CD4-positive, alpha-beta T cell (primary cell): ENCODE results near the gene CTRB1. TPM values are rescaled to one million over a fixed set of nuclear protein-coding genes. Genes with fewer than 3 reads are reported as not detected.
"Not testable (repeated sequence)": the region's sequence is repeated elsewhere in the genome, so short reads cannot be mapped to it uniquely, and the experiment has no call there.

Experiments
- ATAC-seq: fragments of 200-7000 bp; cut with Tn5 transposase; one replicate; pipeline ENCODE4 v1.10.0; 2022; ENCODE audit warnings: mild to moderate bottlenecking; ENCODE audit not compliant: poor library complexity
- CTCF ChIA-PET: fragments of 350-600 bp; sonication (Branson Sonifier 250); formaldehyde crosslinking; loops from one replicate; lab custom pipeline; 2021; ENCODE audit warnings: antibody characterized with exemption, inconsistent platforms; lab: Charles Lee
- POLR2A ChIA-PET: fragments of 350-600 bp; sonication (Branson Sonifier 250); formaldehyde crosslinking; loops from one replicate; lab custom pipeline; 2021; ENCODE audit warnings: antibody characterized with exemption, inconsistent platforms; lab: Charles Lee
- DNase-seq, 14 experiments: peaks; one replicate each; pipeline ENCODE4 v3.0.0-alpha.2; 2013 to 2020; ENCODE audit warnings: mixed read lengths in 2 of 14
- H3K27ac ChIP-seq, 2 donors: one replicate each; pipeline versions ENCODE4 v1.5.1 to v1.7.0; 2013; ENCODE audit warnings: low read length in 2 of 2, low read depth in 1 of 2, mild to moderate bottlenecking in 1 of 2
- H3K27me3 ChIP-seq, 2 experiments: 1 replicate in 1 of 2; 2 replicates in 1 of 2; pipeline versions ENCODE4 v1.6.1 to v1.7.0; 2013; ENCODE audit warnings: low read length in 2 of 2, control low read depth in 1 of 2, mild to moderate bottlenecking in 1 of 2, moderate library complexity in 1 of 2; ENCODE audit not compliant: insufficient read depth in 2 of 2, control insufficient read depth in 1 of 2
- H3K36me3 ChIP-seq: one replicate; pipeline ENCODE4 v1.6.1; 2013; ENCODE audit warnings: low read length, control low read depth; ENCODE audit not compliant: insufficient read depth
- H3K4me1 ChIP-seq: one replicate; pipeline ENCODE4 v1.6.1; 2013; ENCODE audit warnings: low read length, control low read depth; ENCODE audit not compliant: insufficient read depth
- H3K4me3 ChIP-seq: one replicate; pipeline ENCODE4 v1.5.1; 2013; ENCODE audit warnings: mild to moderate bottlenecking, low read length, moderate library complexity
- H3K9me3 ChIP-seq, 2 experiments: 1 replicate in 1 of 2; 2 replicates in 1 of 2; pipeline versions ENCODE4 v1.6.1 to v1.7.0; 2013; ENCODE audit warnings: low read length in 2 of 2, mild to moderate bottlenecking in 2 of 2, control low read depth in 1 of 2, moderate library complexity in 1 of 2; ENCODE audit not compliant: control insufficient read depth in 1 of 2, insufficient read depth in 1 of 2
- H3K27ac Mint-ChIP-seq: one replicate; pipeline ENCODE4 v1.8.0; 2020; ENCODE audit warnings: mixed read lengths
- H3K27me3 Mint-ChIP-seq: one replicate; pipeline ENCODE4 v1.8.0; 2021; ENCODE audit warnings: mixed read lengths
- H3K36me3 Mint-ChIP-seq: one replicate; pipeline ENCODE4 v1.8.0; 2021; ENCODE audit warnings: low read depth, mixed read lengths
- H3K4me1 Mint-ChIP-seq: one replicate; pipeline ENCODE4 v1.8.0; 2021; ENCODE audit warnings: low read depth, mixed read lengths
- H3K4me3 Mint-ChIP-seq: one replicate; pipeline ENCODE4 v1.8.0; 2020; ENCODE audit warnings: mild to moderate bottlenecking, mixed read lengths
- H3K9me3 Mint-ChIP-seq: one replicate; pipeline ENCODE4 v1.8.0; 2020; ENCODE audit warnings: mixed read lengths
- intact Hi-C, 2 experiments: fragments of 100-400 bp; cut with DNase I in 1 of 2; cut with micrococcal nuclease in 1 of 2; formaldehyde crosslinking; loops; one replicate each; pipeline versions ENCODE4 v1.15.1 to v1.9.0; 2023 to 2025; cut with DNase I, micrococcal nuclease
- total RNA-seq, 174 experiments: library from RNA in 2 of 174; stranded (reverse) in 2 of 174; gene quantifications; one replicate each; pipeline ENCODE4 v1.2.3 and lab custom pipeline; 2021 to 2026
- TF ChIP-seq, protein P1 (sequence below): fragments of 200-600 bp; IDR thresholded peaks from one replicate; pipeline ENCODE4 v1.8.0; 2022; ENCODE audit warnings: antibody characterized with exemption, mild to moderate bottlenecking

CTRB1 gene
- total RNA-seq, 2 experiments from 2014 or later: not detected

- DNase-seq: no peak
- peaks cover 0 to 6% of the 10 kb centered on the region in 2 experiments for H3K9me3 ChIP-seq
- ATAC-seq: no peak
- CTCF ChIA-PET: no interaction called here
- no peak overlapping the region for H3K27ac ChIP-seq
- H3K36me3 ChIP-seq: no peaks in the 10 kb centered on the region
- intact Hi-C loops: loop anchor here in 1 of 2 experiments (10.0 kb wide), 1 partner anchor 527 kb away; no protein-coding TSS in a partner anchor
- no peaks in the 10 kb centered on the region for H3K36me3 Mint-ChIP-seq
- H3K4me3 ChIP-seq: no peak overlapping the region
- H3K4me1 Mint-ChIP-seq: no peaks in the 10 kb centered on the region
- H3K4me1 ChIP-seq: peaks cover 9% of the 10 kb centered on the region
- TF ChIP-seq, protein P1, sequence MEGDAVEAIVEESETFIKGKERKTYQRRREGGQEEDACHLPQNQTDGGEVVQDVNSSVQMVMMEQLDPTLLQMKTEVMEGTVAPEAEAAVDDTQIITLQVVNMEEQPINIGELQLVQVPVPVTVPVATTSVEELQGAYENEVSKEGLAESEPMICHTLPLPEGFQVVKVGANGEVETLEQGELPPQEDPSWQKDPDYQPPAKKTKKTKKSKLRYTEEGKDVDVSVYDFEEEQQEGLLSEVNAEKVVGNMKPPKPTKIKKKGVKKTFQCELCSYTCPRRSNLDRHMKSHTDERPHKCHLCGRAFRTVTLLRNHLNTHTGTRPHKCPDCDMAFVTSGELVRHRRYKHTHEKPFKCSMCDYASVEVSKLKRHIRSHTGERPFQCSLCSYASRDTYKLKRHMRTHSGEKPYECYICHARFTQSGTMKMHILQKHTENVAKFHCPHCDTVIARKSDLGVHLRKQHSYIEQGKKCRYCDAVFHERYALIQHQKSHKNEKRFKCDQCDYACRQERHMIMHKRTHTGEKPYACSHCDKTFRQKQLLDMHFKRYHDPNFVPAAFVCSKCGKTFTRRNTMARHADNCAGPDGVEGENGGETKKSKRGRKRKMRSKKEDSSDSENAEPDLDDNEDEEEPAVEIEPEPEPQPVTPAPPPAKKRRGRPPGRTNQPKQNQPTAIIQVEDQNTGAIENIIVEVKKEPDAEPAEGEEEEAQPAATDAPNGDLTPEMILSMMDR: no peak
- no peak overlapping the region for H3K4me3 Mint-ChIP-seq
- POLR2A ChIA-PET: no interaction called here
- H3K27me3 Mint-ChIP-seq: no peaks in the 10 kb centered on the region
- no peaks in the 10 kb centered on the region for H3K9me3 Mint-ChIP-seq
- H3K27ac Mint-ChIP-seq: no peak overlapping the region
- H3K27me3 ChIP-seq: no peaks in the 10 kb centered on the region
Measured at GRCh38 chr16:75238132-75238852, 19.5 kb downstream of the CTRB1 start.

GRCh38 chr16:75238853-75239541, 20.2 kb downstream of the CTRB1 start:
- Histone ChIP-seq H3K27me3 (no peaks in the 10 kb centered on the region), H3K9me3 (peaks cover 0 to 6% of the 10 kb centered on the region in 2 experiments), H3K27ac (no peak overlapping the region), H3K36me3 (no peaks in the 10 kb centered on the region), H3K4me3 (no peak overlapping the region), H3K4me1 (peaks cover 4% of the 10 kb centered on the region)
- no peaks in the 10 kb centered on the region for H3K4me1 Mint-ChIP-seq
- TF ChIP-seq, protein P1: no peak
- no peaks in the 10 kb centered on the region for H3K36me3 Mint-ChIP-seq
- no peak overlapping the region for H3K4me3 Mint-ChIP-seq
- no peak overlapping the region for H3K27ac Mint-ChIP-seq
- H3K27me3 Mint-ChIP-seq: no peaks in the 10 kb centered on the region
- H3K9me3 Mint-ChIP-seq: no peaks in the 10 kb centered on the region
- intact Hi-C loops: loop anchor here in 1 of 2 experiments (10.0 kb wide), 1 partner anchor 526 kb away; no protein-coding TSS in a partner anchor
- no peak for ATAC-seq
- ChIA-PET CTCF (no interaction called here), POLR2A (no interaction called here)
- no peak for DNase-seq

DNA sequence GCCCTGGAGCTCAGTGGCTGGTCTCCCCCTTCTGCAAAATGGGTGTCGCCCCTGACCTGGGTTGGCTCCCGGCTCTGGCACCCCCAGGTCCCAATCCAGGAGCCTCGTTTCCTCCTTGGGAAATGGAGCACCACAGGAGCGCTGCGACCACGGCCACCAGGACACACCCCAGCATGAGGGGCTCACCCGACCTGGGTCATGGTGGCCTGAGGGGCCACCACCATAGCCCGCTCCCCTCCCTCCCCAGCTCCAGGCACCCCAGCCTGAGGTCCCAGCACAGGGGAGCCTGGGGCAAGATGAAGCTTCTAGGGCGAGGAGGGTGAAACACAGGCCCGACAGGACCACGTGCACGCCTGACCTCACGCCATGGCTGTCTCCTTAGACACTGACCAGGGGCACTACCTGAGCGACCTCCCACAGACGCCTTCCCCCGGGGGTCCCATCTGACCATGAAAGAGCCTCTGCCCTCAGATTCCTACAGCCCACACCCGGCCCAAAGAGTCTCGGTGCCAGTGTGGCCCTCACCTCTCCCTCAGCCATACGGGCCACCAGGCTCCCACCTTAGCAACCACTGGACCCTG, 20.8 kb downstream of the CTRB1 start:
- Mint-ChIP-seq H3K27ac (no peak overlapping the region), H3K36me3 (no peaks in the 10 kb centered on the region), H3K4me1 (no peaks in the 10 kb centered on the region), H3K4me3 (no peak overlapping the region), H3K27me3 (no peaks in the 10 kb centered on the region), H3K9me3 (no peaks in the 10 kb centered on the region)
- no peaks in the 10 kb centered on the region for H3K4me1 ChIP-seq
- DNase-seq (no peak), ATAC-seq (no peak)
- H3K36me3 ChIP-seq: no peaks in the 10 kb centered on the region
- no peaks in the 10 kb centered on the region for H3K27me3 ChIP-seq
- intact Hi-C loops: loop anchor here in 1 of 2 experiments (10.0 kb wide), 1 partner anchor 525 kb away; no protein-coding TSS in a partner anchor
- TF ChIP-seq, protein P1: no peak
- no peak overlapping the region for H3K4me3 ChIP-seq
- H3K9me3 ChIP-seq: peaks cover 0 to 6% of the 10 kb centered on the region in 2 experiments
- ChIA-PET POLR2A (no interaction called here), CTCF (no interaction called here)
- H3K27ac ChIP-seq: no peak overlapping the region

DNA sequence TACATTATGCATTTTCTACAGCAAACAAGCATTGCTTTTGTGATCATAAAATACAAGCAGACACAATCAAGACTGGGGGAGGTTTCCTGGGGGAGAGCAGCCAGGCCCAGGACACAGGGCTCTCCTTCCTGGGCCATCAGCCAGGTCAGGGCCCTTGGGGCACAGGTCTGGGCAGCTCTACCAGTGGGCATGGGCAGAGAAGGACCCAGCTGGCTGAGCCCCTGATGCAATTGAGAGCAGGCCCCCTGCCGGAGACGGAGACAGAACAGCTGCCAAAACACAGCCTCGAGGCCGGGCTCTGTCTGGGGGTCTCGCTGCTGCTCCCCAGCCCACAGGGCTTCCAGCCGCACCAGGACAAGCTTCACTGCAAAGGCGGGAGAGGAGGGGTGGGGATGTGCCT, 21.8 kb downstream of the CTRB1 start:
- H3K27me3 ChIP-seq, ATAC-seq, H3K4me3 Mint-ChIP-seq, H3K4me1 ChIP-seq, CTCF ChIA-PET, H3K9me3 ChIP-seq, H3K27ac Mint-ChIP-seq, H3K27ac ChIP-seq, H3K9me3 Mint-ChIP-seq, H3K4me3 ChIP-seq, H3K36me3 Mint-ChIP-seq, H3K36me3 ChIP-seq, H3K27me3 Mint-ChIP-seq, DNase-seq, POLR2A ChIA-PET, H3K4me1 Mint-ChIP-seq, intact Hi-C loops: not testable (repeated sequence)
